Measurements from ENCODE around the gene CFAP74.

GRCh38 chr1:2049225-2049717, 45.7 kb upstream of the CFAP74 start:
- TF ChIP-seq CTCF (conservative IDR thresholded peaks at IDR 0.05; ENCODE audit: low read depth, low read length) (no peak), SMC3 (IDR thresholded peaks at IDR 0.05; ENCODE audit: low read depth, low read length) (no peak), FOS (IDR thresholded peaks at IDR 0.05; ENCODE audit: low read depth, low read length) (no peak), POLR2A (IDR thresholded peaks at IDR 0.05; ENCODE audit: low read depth, low read length) (no peak), NFE2L2 (IDR thresholded peaks at IDR 0.05; ENCODE audit: low read depth, low read length) (no peak)
